GM18519 (cell line): ENCODE data around the gene LRRN4CL.
A peak's percentile ranks its signal among the peaks of the same experiment; 100 is the strongest.
"Not testable (repeated sequence)": the region's sequence is repeated elsewhere in the genome, so short reads cannot be mapped to it uniquely, and the experiment has no call there.

Experiments used
- ATAC-seq: cut with Tn5 transposase; IDR thresholded peaks from one replicate; pipeline ENCODE4 v1.9.1; 2021; ENCODE audit warnings: mild to moderate bottlenecking, moderate library complexity; ENCODE audit not compliant: unreplicated experiment, low FRiP score

LRRN4CL gene

GRCh38 chr11:62677714-62678113 is 11.6 kb downstream of the LRRN4CL start:
- ATAC-seq = no peak

- no peak for ATAC-seq
Observed at GRCh38 chr11:62677156-62677555, 12.2 kb downstream of the LRRN4CL start.

GRCh38 chr11:62676698-62677097 is 12.6 kb downstream of the LRRN4CL start:
- no peak for ATAC-seq

- ATAC-seq = not testable (repeated sequence)
Observed at GRCh38 chr11:62675415-62675814, 13.9 kb downstream of the LRRN4CL start.

GRCh38 chr11:62673196-62673525 is 16.2 kb downstream of the LRRN4CL start:
- ATAC-seq = no peak

- no peak for ATAC-seq
Observed at GRCh38 chr11:62671608-62672389, 17.5 kb downstream of the LRRN4CL start, which contains the start of the genes LBHD1 and UQCC3. LBHD1 (minus strand) TSS chr11:62672267; CDS start chr11:62670031, 2,236 bp downstream. UQCC3 (plus strand) TSS chr11:62671673; CDS start chr11:62671746, 73 bp downstream.

GRCh38 chr11:62671236-62671607 is 18.1 kb downstream of the LRRN4CL start:
- no peak for ATAC-seq

- no peak for ATAC-seq
Observed at GRCh38 chr11:62669420-62670161, 19.7 kb downstream of the LRRN4CL start.

GRCh38 chr11:62667460-62667859 is 21.9 kb downstream of the LRRN4CL start:
- ATAC-seq = no peak

GRCh38 chr11:62666259-62666926 is 22.9 kb downstream of the LRRN4CL start:
- ATAC-seq = no peak

- no peak for ATAC-seq
Observed at GRCh38 chr11:62665599-62666258, 23.6 kb downstream of the LRRN4CL start.

GRCh38 chr11:62665075-62665598 is 24.2 kb downstream of the LRRN4CL start, which contains the start of the genes C11orf98 and CSKMT:
C11orf98 (minus strand) TSS chr11:62665210; CDS start chr11:62665169, 41 bp downstream.
CSKMT (plus strand) TSS chr11:62665312; CDS start chr11:62665880, 568 bp downstream.
- peak; percentile 50 for ATAC-seq

- ATAC-seq = peak; percentile 21
Observed at GRCh38 chr11:62664405-62665074, 24.8 kb downstream of the LRRN4CL start.

GRCh38 chr11:62656796-62657429 is 32.4 kb downstream of the LRRN4CL start:
- ATAC-seq = no peak

GRCh38 chr11:62654297-62654696 is 35.0 kb downstream of the LRRN4CL start:
- no peak for ATAC-seq

GRCh38 chr11:62652161-62653006 is 36.9 kb downstream of the LRRN4CL start:
- ATAC-seq = no peak

- ATAC-seq = not testable (repeated sequence)
Observed at GRCh38 chr11:62650283-62650682, 39.0 kb downstream of the LRRN4CL start.

- no peak for ATAC-seq
Observed at GRCh38 chr11:62649486-62649885, 39.8 kb downstream of the LRRN4CL start.
